Measurements from ENCODE around the gene ZNF580. TPM values are rescaled to one million over a fixed set of nuclear protein-coding genes. Genes with fewer than 3 reads are reported as not detected.

Gene ZNF580
- total RNA-seq, 1 experiment from 2014 or later, result 22.8 TPM

GRCh38 chr19:55605637-55606470 lies 34.9 kb upstream of the ZNF580 start, which contains the start of gene ZNF865:
TSS of gene ZNF865 (plus strand) at chr19:55605647. CDS start at chr19:55613619, 7,972 bp downstream.
- peaks cover under 1% of the 10 kb centered on the region; the same call in 1 of the 2 replicates for H3K79me2 ChIP-seq (ENCODE audit: insufficient read depth, low read length)
- no peak within 1 kb of the TSS for H3K56ac ChIP-seq (ENCODE audit: insufficient read length, low read depth, low read length)
- H2AFZ ChIP-seq (ENCODE audit: low read length), result no peak within 1 kb of the TSS
- no peak within 1 kb of the TSS for H2BK15ac ChIP-seq (ENCODE audit: low read depth, low read length)
- H2BK12ac ChIP-seq (ENCODE audit: insufficient read length, low read depth, low read length), result no peak within 1 kb of the TSS
- peak within 1 kb of the TSS; percentile 75 for H3K9ac ChIP-seq (ENCODE audit: extremely low read depth, insufficient read length, low read length)
- H4K20me1 ChIP-seq (ENCODE audit: control insufficient read depth, insufficient read depth, insufficient read length), result no peaks in the 10 kb centered on the region
- Mint-ChIP-seq H3K4me3 (peak within 1 kb of the TSS; percentile 92 to 97), H3K4me1 (peaks cover 31 to 32% of the 10 kb centered on the region in 2 experiments), H3K36me3 (ENCODE audit: insufficient read depth in 1 of 3, low read depth in 3 of 3) (peaks cover 14 to 31% (median 23%) of the 10 kb centered on the region in 3 experiments), H3K27me3 (ENCODE audit: low read depth) (no peaks in the 10 kb centered on the region), H3K27ac (peak within 1 kb of the TSS; percentile 98 to 99 (median 98)), H3K9me3 (peaks cover 2 to 4% of the 10 kb centered on the region in 2 experiments; a peak in 1 of 5 replicates)
- H2BK120ac ChIP-seq (ENCODE audit: low read depth, low read length, poor library complexity, severe bottlenecking), result no peak within 1 kb of the TSS
- H3K4me1 ChIP-seq (ENCODE audit: insufficient read depth, low read length), result peaks cover 4% of the 10 kb centered on the region; the same call in 1 of the 2 replicates
- peak within 1 kb of the TSS; percentile 91 for H3K4me2 ChIP-seq (ENCODE audit: insufficient read depth, insufficient read length, low read length)
- WGBS (ENCODE audit: extremely low coverage, insufficient read length, low lambda C conversion rate), result no CpG with 5 or more reads among the region's 44 CpGs
- peak; percentile 80 for TF ChIP-seq CTCF (conservative IDR thresholded peaks at IDR 0.05)
- H3K23me2 ChIP-seq (ENCODE audit: insufficient read length, low read depth, low read length, poor library complexity, severe bottlenecking), result peaks cover 8% of the 10 kb centered on the region
- H4K5ac ChIP-seq (ENCODE audit: insufficient read length, low read depth, low read length), result no peak within 1 kb of the TSS
- H3K79me1 ChIP-seq (ENCODE audit: insufficient read depth, low read depth, low read length, poor library complexity, severe bottlenecking), result peaks cover 4% of the 10 kb centered on the region
- H2BK20ac ChIP-seq (ENCODE audit: low read depth, low read length, poor library complexity, severe bottlenecking), result no peak within 1 kb of the TSS
- peak within 1 kb of the TSS; percentile 68 for H3K18ac ChIP-seq (ENCODE audit: insufficient read length, low read depth, low read length)
- H3K9me3 ChIP-seq (ENCODE audit: control insufficient read depth, low read depth, low read length), result no peaks in the 10 kb centered on the region
- peak within 1 kb of the TSS; percentile 91 for H3K27ac ChIP-seq (ENCODE audit: insufficient read length, low read depth, low read length)
- DNase-seq, result peak; percentile 85
- H3K27me3 ChIP-seq (ENCODE audit: insufficient read depth, low read length), result no peaks in the 10 kb centered on the region
- no peak within 1 kb of the TSS for H4K91ac ChIP-seq (ENCODE audit: insufficient read length, low read depth, low read length)
- no peak within 1 kb of the TSS for H2AK5ac ChIP-seq (ENCODE audit: insufficient read length, low read length)
- peak within 1 kb of the TSS; percentile 74 for H3K14ac ChIP-seq (ENCODE audit: insufficient read depth, low read length)
- no peak within 1 kb of the TSS for H2BK5ac ChIP-seq (ENCODE audit: insufficient read length, low read length)
- no peak within 1 kb of the TSS for H4K8ac ChIP-seq (replicated peaks; ENCODE audit: insufficient read length, low read depth, low read length)
- no peak within 1 kb of the TSS for H3T11ph ChIP-seq (ENCODE audit: low read length)
- no peak within 1 kb of the TSS for H3K4ac ChIP-seq (ENCODE audit: low read depth, low read length)
- no peak within 1 kb of the TSS for H3K23ac ChIP-seq (ENCODE audit: insufficient read length, low read depth, low read length)
